MM.1S (cell line): ENCODE measurements around the gene C1D.

Source experiments
- DNase-seq: peaks from one replicate; pipeline ENCODE4 v3.0.0-alpha.2; 2015
- H2AFZ ChIP-seq: fragments of 300-600 bp; sonication (generic); 2 replicates; pipeline ENCODE4 v1.6.0; 2016; ENCODE audit warnings: antibody characterized with exemption, low read length
- H3F3A ChIP-seq: fragments of 300-600 bp; sonication (generic); 2 replicates; pipeline ENCODE4 v1.6.1; 2016; ENCODE audit warnings: mild to moderate bottlenecking, antibody characterized with exemption, low read length, moderate library complexity, mixed read lengths; ENCODE audit not compliant: insufficient read depth
- H3K27ac ChIP-seq: fragments of 300-600 bp; sonication (generic); 2 replicates; pipeline ENCODE4 v1.5.1; 2016; ENCODE audit warnings: mild to moderate bottlenecking, low read length
- H3K27me3 ChIP-seq: fragments of 300-600 bp; sonication (generic); replicated peaks from 2 replicates; pipeline ENCODE4 v1.6.0; 2016; ENCODE audit warnings: low read length; ENCODE audit not compliant: insufficient read depth
- H3K36me3 ChIP-seq: fragments of 300-600 bp; sonication (generic); replicated peaks from 2 replicates; pipeline ENCODE4 v1.6.1; 2016; ENCODE audit warnings: mild to moderate bottlenecking, low read length, mixed read lengths; ENCODE audit not compliant: insufficient read depth
- H3K4me1 ChIP-seq: fragments of 300-600 bp; sonication (generic); 2 replicates; pipeline ENCODE4 v1.6.1; 2016; ENCODE audit warnings: low read length, mixed read lengths
- H3K4me2 ChIP-seq: fragments of 300-600 bp; sonication (generic); 2 replicates; pipeline ENCODE4 v1.6.0; 2016; ENCODE audit warnings: low read depth, low read length
- H3K4me3 ChIP-seq: fragments of 300-600 bp; sonication (generic); 2 replicates; pipeline ENCODE4 v1.5.1; 2016; ENCODE audit warnings: low read length, mixed read lengths
- H3K79me2 ChIP-seq: fragments of 300-600 bp; sonication (generic); 2 replicates; pipeline ENCODE4 v1.6.1; 2016; ENCODE audit warnings: mixed run types, low read length, mixed read lengths
- H3K9ac ChIP-seq: fragments of 300-600 bp; sonication (generic); 2 replicates; pipeline ENCODE4 v1.6.1; 2016; ENCODE audit warnings: low read length, mixed read lengths
- H3K9me2 ChIP-seq: fragments of 300-600 bp; sonication (generic); replicated peaks from 2 replicates; pipeline ENCODE4 v1.6.1; 2016; ENCODE audit warnings: mild to moderate bottlenecking, low read length, mixed read lengths; ENCODE audit not compliant: insufficient read depth
- H3K9me3 ChIP-seq: fragments of 300-600 bp; sonication (generic); replicated peaks from 2 replicates; pipeline ENCODE4 v1.6.1; 2016; ENCODE audit warnings: mild to moderate bottlenecking, low read length, mixed read lengths; ENCODE audit not compliant: insufficient read depth
- H4K20me1 ChIP-seq: fragments of 300-600 bp; sonication (generic); 2 replicates; pipeline ENCODE4 v1.6.1; 2016; ENCODE audit warnings: mild to moderate bottlenecking, low read length, moderate library complexity, mixed read lengths; ENCODE audit not compliant: insufficient read depth
- EZH2 ChIP-seq: fragments of 300-600 bp; sonication (generic); optimal IDR thresholded peaks from 2 replicates; pipeline ENCODE3; 2017; ENCODE audit warnings: low read depth, mild to moderate bottlenecking, antibody characterized with exemption, low read length, mixed read lengths
- EZH2phosphoT487 ChIP-seq: fragments of 300-600 bp; sonication (generic); IDR thresholded peaks from 2 replicates; pipeline ENCODE4 v1.6.1; 2018; ENCODE audit warnings: antibody characterized with exemption, low read length
- TF ChIP-seq, protein P1 (sequence below): fragments of 300-600 bp; sonication (generic); IDR thresholded peaks from 2 replicates; pipeline ENCODE4 v1.5.1; 2016; ENCODE audit warnings: antibody characterized with exemption, low read length, mixed read lengths

The C1D gene

DNA sequence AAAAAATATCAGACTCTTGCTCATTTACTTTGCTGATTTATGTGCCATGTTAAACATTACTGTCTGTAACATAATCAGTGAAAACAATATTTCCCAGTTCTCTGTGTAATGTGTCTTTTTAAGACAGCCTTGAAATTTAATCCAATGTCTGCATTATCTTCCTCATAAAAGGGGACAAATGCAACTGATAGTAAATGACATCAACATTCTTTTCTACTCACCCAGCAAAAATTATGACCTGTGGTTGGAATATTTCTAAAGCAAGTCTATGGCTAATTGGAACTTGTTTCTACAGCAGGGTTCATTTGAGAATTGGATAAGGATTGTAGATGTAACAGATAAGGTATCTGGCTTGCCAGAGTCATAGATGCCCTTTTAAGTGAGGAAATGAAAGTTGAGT is 34.8 kb downstream of the C1D start:
- Histone ChIP-seq H2AFZ (no peak overlapping the region), H3K4me2 (no peak overlapping the region)

DNA sequence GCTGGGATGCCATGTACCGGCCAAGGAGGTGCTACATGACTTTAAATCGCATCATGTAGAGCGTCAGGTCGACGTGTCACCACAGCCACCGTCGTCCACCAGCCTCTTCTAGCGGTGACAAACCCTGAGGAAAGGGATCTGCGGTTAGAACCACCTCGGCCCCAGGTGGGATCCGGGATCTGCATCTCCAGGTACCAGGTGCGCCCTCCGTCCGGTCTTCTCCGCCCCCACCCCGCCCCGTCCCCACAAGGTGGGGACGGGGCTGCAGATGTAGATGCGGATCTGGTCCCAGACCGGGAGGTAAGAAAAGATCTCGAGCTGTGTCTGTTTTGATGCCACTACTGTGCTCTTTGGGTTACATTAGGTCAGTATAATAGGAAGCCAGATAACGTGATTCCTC is 38.4 kb downstream of the C1D start:
- H3K9ac ChIP-seq, result no peak overlapping the region
- H2AFZ ChIP-seq, result no peak overlapping the region
- H3K4me3 ChIP-seq, result no peak overlapping the region
- no peaks in the 10 kb centered on the region for H3K36me3 ChIP-seq
- no peak for DNase-seq
- H3K27ac ChIP-seq, result no peak overlapping the region
- H3K27me3 ChIP-seq, result no peaks in the 10 kb centered on the region
- no peaks in the 10 kb centered on the region for H4K20me1 ChIP-seq
- no peaks in the 10 kb centered on the region for H3K79me2 ChIP-seq
- H3F3A ChIP-seq, result no peaks in the 10 kb centered on the region
- H3K4me1 ChIP-seq, result no peaks in the 10 kb centered on the region
- no peak overlapping the region for H3K4me2 ChIP-seq
- H3K9me2 ChIP-seq, result no peaks in the 10 kb centered on the region
- H3K9me3 ChIP-seq, result no peaks in the 10 kb centered on the region
- TF ChIP-seq EZH2 (no peak), EZH2phosphoT487 (no peak)
- TF ChIP-seq, protein P1, sequence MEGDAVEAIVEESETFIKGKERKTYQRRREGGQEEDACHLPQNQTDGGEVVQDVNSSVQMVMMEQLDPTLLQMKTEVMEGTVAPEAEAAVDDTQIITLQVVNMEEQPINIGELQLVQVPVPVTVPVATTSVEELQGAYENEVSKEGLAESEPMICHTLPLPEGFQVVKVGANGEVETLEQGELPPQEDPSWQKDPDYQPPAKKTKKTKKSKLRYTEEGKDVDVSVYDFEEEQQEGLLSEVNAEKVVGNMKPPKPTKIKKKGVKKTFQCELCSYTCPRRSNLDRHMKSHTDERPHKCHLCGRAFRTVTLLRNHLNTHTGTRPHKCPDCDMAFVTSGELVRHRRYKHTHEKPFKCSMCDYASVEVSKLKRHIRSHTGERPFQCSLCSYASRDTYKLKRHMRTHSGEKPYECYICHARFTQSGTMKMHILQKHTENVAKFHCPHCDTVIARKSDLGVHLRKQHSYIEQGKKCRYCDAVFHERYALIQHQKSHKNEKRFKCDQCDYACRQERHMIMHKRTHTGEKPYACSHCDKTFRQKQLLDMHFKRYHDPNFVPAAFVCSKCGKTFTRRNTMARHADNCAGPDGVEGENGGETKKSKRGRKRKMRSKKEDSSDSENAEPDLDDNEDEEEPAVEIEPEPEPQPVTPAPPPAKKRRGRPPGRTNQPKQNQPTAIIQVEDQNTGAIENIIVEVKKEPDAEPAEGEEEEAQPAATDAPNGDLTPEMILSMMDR, result no peak

More for the DNA sequence above, 34.8 kb downstream of the C1D start:
- Histone ChIP-seq H3K27ac (no peak overlapping the region), H3K9me3 (no peaks in the 10 kb centered on the region), H3K9me2 (no peaks in the 10 kb centered on the region), H3K36me3 (no peaks in the 10 kb centered on the region), H4K20me1 (no peaks in the 10 kb centered on the region), H3K79me2 (no peaks in the 10 kb centered on the region), H3K4me1 (no peaks in the 10 kb centered on the region), H3K27me3 (no peaks in the 10 kb centered on the region), H3K4me3 (no peak overlapping the region), H3K9ac (no peak overlapping the region), H3F3A (no peaks in the 10 kb centered on the region)
- TF ChIP-seq EZH2 (no peak), EZH2phosphoT487 (no peak)
- TF ChIP-seq, protein P1, result no peak
- DNase-seq, result no peak

DNA sequence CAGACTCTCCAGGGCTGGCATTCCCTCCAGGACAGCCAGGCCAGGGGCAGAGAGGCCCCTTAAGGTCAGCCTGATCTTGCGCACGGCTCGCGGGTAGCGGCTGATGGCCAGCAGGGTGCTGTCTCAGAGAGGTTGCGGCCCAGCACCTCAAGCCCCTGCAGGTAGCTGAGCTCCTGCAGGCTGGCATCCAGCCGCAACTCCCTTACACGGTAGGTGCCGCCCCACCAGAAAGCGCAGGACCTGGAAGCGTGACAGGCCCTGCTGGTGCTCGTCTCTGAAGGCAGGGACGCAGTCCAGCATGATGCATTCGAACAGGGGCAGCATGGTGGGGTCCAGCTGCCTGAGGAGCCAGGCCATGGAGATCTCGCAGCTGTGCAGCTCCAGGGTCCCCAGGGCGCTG is 38.9 kb downstream of the C1D start:
- H3K9ac ChIP-seq, result no peak overlapping the region
- H2AFZ ChIP-seq, result no peak overlapping the region
- no peaks in the 10 kb centered on the region for H3K9me3 ChIP-seq
- no peak overlapping the region for H3K27ac ChIP-seq
- no peaks in the 10 kb centered on the region for H3F3A ChIP-seq
- H3K4me3 ChIP-seq, result no peak overlapping the region
- H3K4me1 ChIP-seq, result no peaks in the 10 kb centered on the region
- no peak for DNase-seq
- no peaks in the 10 kb centered on the region for H3K27me3 ChIP-seq
- no peak for TF ChIP-seq EZH2phosphoT487
- no peaks in the 10 kb centered on the region for H3K36me3 ChIP-seq
- no peaks in the 10 kb centered on the region for H3K79me2 ChIP-seq
- H3K9me2 ChIP-seq, result no peaks in the 10 kb centered on the region
- H3K4me2 ChIP-seq, result no peak overlapping the region
- H4K20me1 ChIP-seq, result no peaks in the 10 kb centered on the region

DNA sequence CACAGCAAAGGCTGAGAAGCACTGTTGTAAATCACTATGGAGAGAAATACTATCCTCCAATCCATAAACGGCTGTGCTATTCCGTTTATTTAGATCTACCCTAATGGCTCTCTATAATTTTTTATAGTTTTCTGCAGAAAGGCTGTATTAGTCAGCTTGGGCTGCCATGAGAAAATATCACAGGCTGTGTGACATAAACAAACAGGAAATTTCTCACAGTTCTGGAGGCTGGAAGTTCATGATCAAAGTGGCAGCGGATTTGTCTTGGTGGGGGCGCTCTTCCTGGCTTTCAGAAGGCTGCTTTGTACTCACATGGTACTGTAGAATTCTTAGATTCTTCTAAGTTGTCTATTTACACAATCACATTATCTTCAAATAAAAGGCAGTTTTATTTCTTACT is 44.1 kb downstream of the C1D start:
- H3K4me1 ChIP-seq, result no peaks in the 10 kb centered on the region
- no peak overlapping the region for H3K4me3 ChIP-seq
- H3K9me3 ChIP-seq, result no peaks in the 10 kb centered on the region
- H3K27ac ChIP-seq, result no peak overlapping the region
- H3K79me2 ChIP-seq, result no peaks in the 10 kb centered on the region
- no peaks in the 10 kb centered on the region for H3K27me3 ChIP-seq
- no peak overlapping the region for H2AFZ ChIP-seq
- H4K20me1 ChIP-seq, result no peaks in the 10 kb centered on the region
- no peaks in the 10 kb centered on the region for H3K36me3 ChIP-seq
- H3K4me2 ChIP-seq, result no peak overlapping the region
- TF ChIP-seq, protein P1, result no peak
- no peak for TF ChIP-seq EZH2
- TF ChIP-seq EZH2phosphoT487, result no peak
- H3K9me2 ChIP-seq, result no peaks in the 10 kb centered on the region
- H3F3A ChIP-seq, result no peaks in the 10 kb centered on the region
- DNase-seq, result no peak
- no peak overlapping the region for H3K9ac ChIP-seq
